IPS-18c (cell line): Measurements from ENCODE around the gene EIF5A2.
A peak's percentile ranks its signal among the peaks of the same experiment; 100 is the strongest.
"Not testable (repeated sequence)": the region's sequence is repeated elsewhere in the genome, so short reads cannot be mapped to it uniquely, and the experiment has no call there.

Source experiments
- H3K4me3 ChIP-seq: 2 replicates; pipeline ENCODE4 v1.7.0; 2013; ENCODE audit warnings: low read depth, mild to moderate bottlenecking, low read length, moderate library complexity; ENCODE audit not compliant: insufficient read depth
- H3K9me3 ChIP-seq: one replicate; pipeline ENCODE4 v1.6.1; 2013; ENCODE audit warnings: mild to moderate bottlenecking, low read length, moderate library complexity; ENCODE audit not compliant: control insufficient read depth, insufficient read depth

Gene EIF5A2

GRCh38 chr3:170905862-170906261 lies 2.6 kb downstream of the EIF5A2 start:
- H3K4me3 ChIP-seq = no peak overlapping the region
- peaks cover 7% of the 10 kb centered on the region for H3K9me3 ChIP-seq

GRCh38 chr3:170903123-170903522 lies 5.3 kb downstream of the EIF5A2 start:
- no peaks in the 10 kb centered on the region for H3K9me3 ChIP-seq
- H3K4me3 ChIP-seq = no peak overlapping the region

GRCh38 chr3:170899455-170899854 lies 9.0 kb downstream of the EIF5A2 start:
- H3K9me3 ChIP-seq = peaks cover 4% of the 10 kb centered on the region
- no peak overlapping the region for H3K4me3 ChIP-seq

- Histone ChIP-seq H3K4me3 (no peak overlapping the region), H3K9me3 (peaks cover 4% of the 10 kb centered on the region)
Observed at GRCh38 chr3:170897978-170898377, 10.5 kb downstream of the EIF5A2 start.

GRCh38 chr3:170897199-170897598 lies 11.2 kb downstream of the EIF5A2 start:
- not testable (repeated sequence) for H3K9me3 ChIP-seq, H3K4me3 ChIP-seq

- no peak overlapping the region for H3K4me3 ChIP-seq
- peaks cover 4% of the 10 kb centered on the region for H3K9me3 ChIP-seq
Observed at GRCh38 chr3:170896781-170897180, 11.7 kb downstream of the EIF5A2 start.

GRCh38 chr3:170896333-170896732 lies 12.1 kb downstream of the EIF5A2 start:
- H3K4me3 ChIP-seq = not testable (repeated sequence)

GRCh38 chr3:170893895-170894294 lies 14.5 kb downstream of the EIF5A2 start:
- peaks cover 4% of the 10 kb centered on the region for H3K9me3 ChIP-seq
- H3K4me3 ChIP-seq = no peak overlapping the region

More at GRCh38 chr3:170896333-170896732, 12.1 kb downstream of the EIF5A2 start:
- H3K9me3 ChIP-seq = not testable (repeated sequence)

- Histone ChIP-seq H3K9me3 (no peaks in the 10 kb centered on the region), H3K4me3 (no peak overlapping the region)
Observed at GRCh38 chr3:170889630-170890029, 18.8 kb downstream of the EIF5A2 start.

- H3K9me3 ChIP-seq = no peaks in the 10 kb centered on the region
- H3K4me3 ChIP-seq = no peak overlapping the region
Observed at GRCh38 chr3:170889132-170889531, 19.3 kb downstream of the EIF5A2 start.

GRCh38 chr3:170884109-170884930 lies 24.1 kb downstream of the EIF5A2 start:
- not testable (repeated sequence) for H3K9me3 ChIP-seq

GRCh38 chr3:170878688-170879087 lies 29.7 kb downstream of the EIF5A2 start:
- not testable (repeated sequence) for H3K9me3 ChIP-seq, H3K4me3 ChIP-seq

More at GRCh38 chr3:170884109-170884930, 24.1 kb downstream of the EIF5A2 start:
- not testable (repeated sequence) for H3K4me3 ChIP-seq

GRCh38 chr3:170877311-170877710 lies 31.1 kb downstream of the EIF5A2 start:
- not testable (repeated sequence) for H3K4me3 ChIP-seq, H3K9me3 ChIP-seq

- Histone ChIP-seq H3K9me3 (no peaks in the 10 kb centered on the region), H3K4me3 (no peak overlapping the region)
Observed at GRCh38 chr3:170876537-170876936, 31.9 kb downstream of the EIF5A2 start.

- H3K9me3 ChIP-seq = no peaks in the 10 kb centered on the region
Observed at GRCh38 chr3:170869645-170870593, 38.5 kb downstream of the EIF5A2 start, which contains the start of gene RPL22L1. Gene RPL22L1 (minus strand): TSS chr3:170870195. CDS start chr3:170870167, 28 bp downstream.

GRCh38 chr3:170869239-170869590 lies 39.2 kb downstream of the EIF5A2 start:
- Histone ChIP-seq H3K4me3 (peak overlapping the region; percentile 63), H3K9me3 (no peaks in the 10 kb centered on the region)

More at GRCh38 chr3:170869645-170870593, 38.5 kb downstream of the EIF5A2 start, which contains the start of gene RPL22L1:
- H3K4me3 ChIP-seq = peak within 1 kb of the TSS; percentile 63

- H3K4me3 ChIP-seq = peak overlapping the region; percentile 63
Observed at GRCh38 chr3:170868577-170869238, 39.7 kb downstream of the EIF5A2 start.

More at GRCh38 chr3:170868577-170869238, 39.7 kb downstream of the EIF5A2 start:
- H3K9me3 ChIP-seq = no peaks in the 10 kb centered on the region
